GM12878 (cell line): ENCODE data around the gene ATP13A4. TPM values are rescaled to one million over a fixed set of nuclear protein-coding genes. Genes with fewer than 3 reads are reported as not detected.

Source experiments
- ATAC-seq: fragments of 200-7000 bp; cut with Tn5 transposase; 3 replicates; pipeline ENCODE4 v1.9.1; 2020; ENCODE audit warnings: mild to moderate bottlenecking, moderate library complexity
- BruUV-seq: library from RNA; stranded (reverse); fragments of 400-500 nt; replicated peaks from 2 replicates; lab custom pipeline; 2021; lab: Mats Ljungman, UMichigan
- CTCF ChIA-PET: fragments of 300-600 bp; sonication (Branson Sonifier 250); formaldehyde crosslinking; extraction: SDS; loops from one replicate; lab custom pipeline; 2021; ENCODE audit warnings: inconsistent platforms; lab: Yijun Ruan, JAX
- POLR2A ChIA-PET: fragments of 350-600 bp; formaldehyde crosslinking; extraction: SDS; loops from one replicate; lab custom pipeline; 2021; ENCODE audit warnings: inconsistent platforms; lab: Charles Lee
- RAD21 ChIA-PET: fragments of 300-600 bp; sonication (Branson Sonifier 250); formaldehyde crosslinking; loops from one replicate; lab custom pipeline; 2023; ENCODE audit warnings: antibody characterized with exemption; ENCODE audit not compliant: unreplicated experiment; lab: Charles Lee
- SMC1A ChIA-PET: fragments of 300-600 bp; sonication (Branson Sonifier 250); formaldehyde crosslinking; loops from one replicate; lab custom pipeline; 2023; ENCODE audit not compliant: unreplicated experiment, uncharacterized antibody; lab: Charles Lee
- DNase-seq: peaks from one replicate; pipeline ENCODE4 v3.0.0-alpha.2; 2011; ENCODE audit warnings: low read depth, low spot score
- FAIRE-seq: peaks from 3 replicates; lab custom pipeline; 2011; peaks lifted over from hg19 to GRCh38; lab: Jason Lieb, UNC
- H2AFZ ChIP-seq: 2 replicates; pipeline ENCODE4 v1.6.0; 2011; ENCODE audit warnings: low read depth, low read length, control low read depth; ENCODE audit not compliant: control insufficient read depth
- H3K27ac ChIP-seq: 2 replicates; pipeline ENCODE4 v1.5.1; 2011; ENCODE audit warnings: control low read depth; ENCODE audit not compliant: control insufficient read depth, insufficient read depth
- H3K27me3 ChIP-seq, 2 experiments: replicated peaks in 1 of 2; 2 replicates each; pipeline versions ENCODE4 v1.6.0 to v1.6.1; 2011; ENCODE audit warnings: low read length in 1 of 2; ENCODE audit not compliant: control insufficient read depth in 2 of 2, insufficient read depth in 2 of 2
- H3K36me3 ChIP-seq, 2 experiments: 2 replicates each; pipeline ENCODE4 v1.5.1; 2011; ENCODE audit warnings: low read length in 1 of 2; ENCODE audit not compliant: control insufficient read depth in 2 of 2, insufficient read depth in 2 of 2
- H3K4me1 ChIP-seq: 2 replicates; pipeline ENCODE4 v1.6.1; 2011; ENCODE audit warnings: mild to moderate bottlenecking, low read length, moderate library complexity, mixed read lengths; ENCODE audit not compliant: control insufficient read depth, insufficient read depth
- H3K4me2 ChIP-seq: 2 replicates; pipeline ENCODE4 v1.6.0; 2011; ENCODE audit warnings: control low read depth; ENCODE audit not compliant: control insufficient read depth, insufficient read depth
- H3K4me3 ChIP-seq: fragments of 200-600 bp; sonication (generic); 2 replicates; pipeline ENCODE4 v1.5.1; 2016
- H3K79me2 ChIP-seq: 2 replicates; pipeline ENCODE4 v1.6.0; 2011; ENCODE audit warnings: low read length; ENCODE audit not compliant: control insufficient read depth, insufficient read depth
- H3K9ac ChIP-seq: 2 replicates; pipeline ENCODE4 v1.8.0; 2011; ENCODE audit warnings: low read length, control low read depth, mixed read lengths; ENCODE audit not compliant: control insufficient read depth, insufficient read depth
- H3K9me3 ChIP-seq: replicated peaks from 3 replicates; pipeline ENCODE4 v1.5.1; 2011; ENCODE audit warnings: mild to moderate bottlenecking, low read length; ENCODE audit not compliant: control insufficient read depth, insufficient read depth
- H4K20me1 ChIP-seq: 2 replicates; pipeline ENCODE4 v1.6.0; 2011; ENCODE audit not compliant: control insufficient read depth, insufficient read depth
- ATF7 ChIP-seq: fragments of 450-650 bp; IDR thresholded peaks from 2 replicates; pipeline ENCODE4 v1.6.1; 2016; ENCODE audit warnings: low read depth, mild to moderate bottlenecking
- CBX3 ChIP-seq: fragments of 200-600 bp; sonication (generic); IDR thresholded peaks from 2 replicates; pipeline ENCODE4 v1.6.1; 2016; ENCODE audit warnings: low read depth, borderline replicate concordance
- CBX5 ChIP-seq: sonication (generic); IDR thresholded peaks from 2 replicates; pipeline ENCODE4 v1.6.1; 2016; ENCODE audit warnings: low read depth, moderate library complexity, mild to moderate bottlenecking, inconsistent platforms
- DPF2 ChIP-seq: fragments of 450-650 bp; IDR thresholded peaks from 2 replicates; pipeline ENCODE4 v1.6.1; 2017; ENCODE audit warnings: mild to moderate bottlenecking
- IKZF1 ChIP-seq: fragments of 450-650 bp; conservative IDR thresholded peaks from 2 replicates; pipeline ENCODE4 v1.6.1; 2017; ENCODE audit warnings: antibody characterized with exemption, mild to moderate bottlenecking
- KAT2A ChIP-seq: conservative IDR thresholded peaks from 2 replicates; pipeline ENCODE4 v1.6.1; 2011; ENCODE audit warnings: low read depth, low read length; ENCODE audit not compliant: control insufficient read depth
- MXI1 ChIP-seq: fragments of 150-350 bp; IDR thresholded peaks from 2 replicates; pipeline ENCODE4 v1.6.1; 2011; ENCODE audit warnings: low read depth, mild to moderate bottlenecking, inconsistent platforms, low read length, improper control_type of control experiment
- NR2C1 ChIP-seq: fragments of 450-650 bp; IDR thresholded peaks from 2 replicates; pipeline ENCODE4 v1.6.1; 2017; ENCODE audit warnings: antibody characterized with exemption, mild to moderate bottlenecking, moderate library complexity
- PAX5 ChIP-seq: IDR thresholded peaks from 2 replicates; pipeline ENCODE4 v1.6.1; 2011; ENCODE audit warnings: low read depth, low read length, borderline replicate concordance
- POLR2A ChIP-seq: IDR thresholded peaks from 2 replicates; pipeline ENCODE4 v1.6.1; 2011; ENCODE audit warnings: low read depth, mild to moderate bottlenecking, low read length
- RFX5 ChIP-seq: IDR thresholded peaks from 2 replicates; pipeline ENCODE4 v1.6.1; 2011; ENCODE audit warnings: low read depth, low read length, improper control_type of control experiment
- SMC3 ChIP-seq: IDR thresholded peaks from 2 replicates; pipeline ENCODE4 v1.6.1; 2011; ENCODE audit warnings: low read length, improper control_type of control experiment, borderline replicate concordance
- WRNIP1 ChIP-seq: IDR thresholded peaks from 2 replicates; pipeline ENCODE4 v1.6.1; 2011; ENCODE audit warnings: low read depth, low read length, improper control_type of control experiment, borderline replicate concordance
- YBX1 ChIP-seq: fragments of 450-650 bp; IDR thresholded peaks from 2 replicates; pipeline ENCODE4 v1.6.1; 2016; ENCODE audit warnings: antibody characterized with exemption
- WGBS: methylation state at CpG from one replicate; pipeline ENCODE4 v1.1.6; 2016; ENCODE audit warnings: low lambda C conversion rate; ENCODE audit not compliant: insufficient replicate concordance, insufficient coverage; ENCODE audit errors: missing lambda C conversion rate; 5-methylcytosine and 5-hydroxymethylcytosine counted together
- in situ Hi-C: fragments of 300-500 bp; cut with MboI; formaldehyde crosslinking; loops from 9 replicates; pipeline ENCODE4 v1.14.3; 2018; ENCODE audit warnings: mixed read lengths
- intact Hi-C: fragments of 100-400 bp; cut with micrococcal nuclease; formaldehyde crosslinking; loops from one replicate; pipeline ENCODE4 v1.14.2; 2022; ENCODE audit not compliant: unreplicated experiment
- polyA plus RNA-seq, 11 experiments: library from polyadenylated mRNA; depleted of rRNA in 4 of 11; unstranded in 6 of 11; stranded (reverse) in 5 of 11; fragments of >200 nt; fragmentation: Nextera tagmentation in 4 of 11; fragmentation: Illumina TruSeq in 1 of 11; extraction: Ambion mirVana in 4 of 11; extraction: Trizol in 1 of 11; gene quantifications; 1 replicate in 1 of 11; 2 replicates in 10 of 11; pipeline versions ENCODE4 v1.2.1 to v1.2.3, GENCODE V29; 2011 to 2016; ENCODE audit warnings: inconsistent platforms in 2 of 11, missing spikeins in 2 of 11, low read depth in 1 of 11
- total RNA-seq, 4 experiments: library from RNA; depleted of rRNA in 3 of 4; stranded (reverse); fragments of >200 nt in 3 of 4; fragmentation: Illumina TruSeq in 1 of 4; extraction: Trizol in 1 of 4; gene quantifications; 2 replicates each; pipeline versions ENCODE4 v1.2.1 to v1.2.3, GENCODE V29; 2013 to 2021
- TF ChIP-seq, protein P1 (sequence below): fragments of 450-650 bp; IDR thresholded peaks from 2 replicates; pipeline ENCODE4 v1.6.1; 2017; ENCODE audit warnings: antibody characterized with exemption, mild to moderate bottlenecking, moderate library complexity
- TF ChIP-seq, protein P2 (sequence below): fragments of 450-650 bp; IDR thresholded peaks from 2 replicates; pipeline ENCODE4 v1.6.1; 2017; ENCODE audit warnings: mild to moderate bottlenecking, low read depth, inconsistent platforms; ENCODE audit not compliant: poor library complexity, severe bottlenecking

The ATP13A4 gene
- total and polyA plus RNA-seq, 10 of the 15 experiments (the other 5 are each of a cell fraction or from before 2014, with no cell fraction given), result 0.29 to 1.7 (median 1.0) TPM; not detected in 1

GRCh38 chr3:193499136-193499770 lies 55.4 kb downstream of the ATP13A4 start (continued):
- TF ChIP-seq NR2C1, result no peak
- TF ChIP-seq, protein P1, sequence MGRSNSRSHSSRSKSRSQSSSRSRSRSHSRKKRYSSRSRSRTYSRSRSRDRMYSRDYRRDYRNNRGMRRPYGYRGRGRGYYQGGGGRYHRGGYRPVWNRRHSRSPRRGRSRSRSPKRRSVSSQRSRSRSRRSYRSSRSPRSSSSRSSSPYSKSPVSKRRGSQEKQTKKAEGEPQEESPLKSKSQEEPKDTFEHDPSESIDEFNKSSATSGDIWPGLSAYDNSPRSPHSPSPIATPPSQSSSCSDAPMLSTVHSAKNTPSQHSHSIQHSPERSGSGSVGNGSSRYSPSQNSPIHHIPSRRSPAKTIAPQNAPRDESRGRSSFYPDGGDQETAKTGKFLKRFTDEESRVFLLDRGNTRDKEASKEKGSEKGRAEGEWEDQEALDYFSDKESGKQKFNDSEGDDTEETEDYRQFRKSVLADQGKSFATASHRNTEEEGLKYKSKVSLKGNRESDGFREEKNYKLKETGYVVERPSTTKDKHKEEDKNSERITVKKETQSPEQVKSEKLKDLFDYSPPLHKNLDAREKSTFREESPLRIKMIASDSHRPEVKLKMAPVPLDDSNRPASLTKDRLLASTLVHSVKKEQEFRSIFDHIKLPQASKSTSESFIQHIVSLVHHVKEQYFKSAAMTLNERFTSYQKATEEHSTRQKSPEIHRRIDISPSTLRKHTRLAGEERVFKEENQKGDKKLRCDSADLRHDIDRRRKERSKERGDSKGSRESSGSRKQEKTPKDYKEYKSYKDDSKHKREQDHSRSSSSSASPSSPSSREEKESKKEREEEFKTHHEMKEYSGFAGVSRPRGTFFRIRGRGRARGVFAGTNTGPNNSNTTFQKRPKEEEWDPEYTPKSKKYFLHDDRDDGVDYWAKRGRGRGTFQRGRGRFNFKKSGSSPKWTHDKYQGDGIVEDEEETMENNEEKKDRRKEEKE, result no peak
- TF ChIP-seq, all 136 proteins: peak for 0

GRCh38 chr3:193498215-193498614 lies 56.5 kb downstream of the ATP13A4 start:
- Histone ChIP-seq H3K36me3 (no peaks in the 10 kb centered on the region), H3K9ac (no peak overlapping the region), H3K27ac (no peak overlapping the region), H3K27me3 (no peaks in the 10 kb centered on the region), H3K4me1 (no peaks in the 10 kb centered on the region), H4K20me1 (no peaks in the 10 kb centered on the region), H3K9me3 (no peaks in the 10 kb centered on the region), H3K79me2 (no peaks in the 10 kb centered on the region), H3K4me2 (no peak overlapping the region), H2AFZ (no peak overlapping the region), H3K4me3 (no peak overlapping the region)
- CTCF ChIA-PET, result interaction anchor here (0.5 kb wide), 1 partner anchor 82 kb away, joined by 4 read pairs; no protein-coding TSS in a partner anchor
- SMC1A ChIA-PET, result interaction anchor here (1.6 to 1.8 kb wide), 2 partner anchors 8 to 19 kb away, joined by 4 to 6 read pairs; no protein-coding TSS in a partner anchor
- WGBS, result 65% methylated on average over 3 of the region's 3 CpGs
- no peak for ATAC-seq
- no peak for FAIRE-seq
- DNase-seq, result no peak
- RAD21 ChIA-PET, result no interaction called here
- BruUV-seq, result no TSS peak
- intact Hi-C loops (no loop called here), in situ Hi-C loops (no loop called here)
- POLR2A ChIA-PET, result no interaction called here
- TF ChIP-seq ATF7, result no peak
- TF ChIP-seq PAX5, result no peak
- TF ChIP-seq RFX5, result no peak
- TF ChIP-seq SMC3, result no peak
- no peak for TF ChIP-seq YBX1
- no peak for TF ChIP-seq DPF2
- TF ChIP-seq, protein P2, sequence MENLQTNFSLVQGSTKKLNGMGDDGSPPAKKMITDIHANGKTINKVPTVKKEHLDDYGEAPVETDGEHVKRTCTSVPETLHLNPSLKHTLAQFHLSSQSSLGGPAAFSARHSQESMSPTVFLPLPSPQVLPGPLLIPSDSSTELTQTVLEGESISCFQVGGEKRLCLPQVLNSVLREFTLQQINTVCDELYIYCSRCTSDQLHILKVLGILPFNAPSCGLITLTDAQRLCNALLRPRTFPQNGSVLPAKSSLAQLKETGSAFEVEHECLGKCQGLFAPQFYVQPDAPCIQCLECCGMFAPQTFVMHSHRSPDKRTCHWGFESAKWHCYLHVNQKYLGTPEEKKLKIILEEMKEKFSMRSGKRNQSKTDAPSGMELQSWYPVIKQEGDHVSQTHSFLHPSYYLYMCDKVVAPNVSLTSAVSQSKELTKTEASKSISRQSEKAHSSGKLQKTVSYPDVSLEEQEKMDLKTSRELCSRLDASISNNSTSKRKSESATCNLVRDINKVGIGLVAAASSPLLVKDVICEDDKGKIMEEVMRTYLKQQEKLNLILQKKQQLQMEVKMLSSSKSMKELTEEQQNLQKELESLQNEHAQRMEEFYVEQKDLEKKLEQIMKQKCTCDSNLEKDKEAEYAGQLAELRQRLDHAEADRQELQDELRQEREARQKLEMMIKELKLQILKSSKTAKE, result no peak
- TF ChIP-seq WRNIP1, result no peak
- TF ChIP-seq MXI1, result no peak
- no peak for TF ChIP-seq CBX5
- TF ChIP-seq IKZF1, result no peak
- no peak for TF ChIP-seq POLR2A
- TF ChIP-seq CBX3, result no peak
- TF ChIP-seq KAT2A, result no peak
